ENCODE data around the gene UNC13D.

- no peak for TF ChIP-seq CHD2 (IDR thresholded peaks at IDR 0.05; ENCODE audit: low read depth, low read length)
- TF ChIP-seq HDAC1 (IDR thresholded peaks at IDR 0.05) = no peak
- TF ChIP-seq CTCF (IDR thresholded peaks at IDR 0.05 in 2 of 3, conservative IDR thresholded peaks at IDR 0.05 in 1 of 3; ENCODE audit: insufficient read depth in 2 of 3, low read depth in 1 of 3, low read length in 3 of 3) = no peak
- no peak for TF ChIP-seq GABPB2 (CRISPR knock-in tag; conservative IDR thresholded peaks at IDR 0.05)
- TF ChIP-seq CBX5 (IDR thresholded peaks at IDR 0.05; ENCODE audit: borderline replicate concordance, low read depth) = no peak
- TF ChIP-seq KHSRP (IDR thresholded peaks at IDR 0.05) = no peak
These were observed 390 bp upstream of the UNC13D start for GRCh38 chr17:75844530-75845057.
